Myocyte (in vitro differentiated cells): ENCODE data around the gene BCAS3. TPM values are rescaled to one million over a fixed set of nuclear protein-coding genes. Genes with fewer than 3 reads are reported as not detected.
A peak's percentile ranks its signal among the peaks of the same experiment; 100 is the strongest.
"Not testable (repeated sequence)": the region's sequence is repeated elsewhere in the genome, so short reads cannot be mapped to it uniquely, and the experiment has no call there.

Source experiments
- DNase-seq: peaks from one replicate; pipeline ENCODE4 v3.0.0-alpha.2; 2012; ENCODE audit warnings: low read depth
- total RNA-seq: library from RNA; depleted of rRNA; stranded (reverse); fragments of >200 nt; gene quantifications from 2 replicates; pipeline ENCODE4 v1.2.3, GENCODE V29; 2014

Gene BCAS3
- total RNA-seq, 1 donor from 2014 or later: 18.1 TPM

GRCh38 chr17:60926466-60927183, 249.0 kb downstream of the BCAS3 start:
- DNase-seq: no peak

GRCh38 chr17:60933739-60934138, 256.1 kb downstream of the BCAS3 start:
- no peak for DNase-seq

- DNase-seq: no peak
Measured at GRCh38 chr17:60934723-60935122, 257.1 kb downstream of the BCAS3 start.

- not testable (repeated sequence) for DNase-seq
Measured at GRCh38 chr17:60935991-60936390, 258.3 kb downstream of the BCAS3 start.

- no peak for DNase-seq
Measured at GRCh38 chr17:60939318-60939717, 261.7 kb downstream of the BCAS3 start.

GRCh38 chr17:60941028-60941427, 263.4 kb downstream of the BCAS3 start:
- DNase-seq: peak; percentile 91

GRCh38 chr17:60941571-60941970, 263.9 kb downstream of the BCAS3 start:
- DNase-seq: no peak

- no peak for DNase-seq
Measured at GRCh38 chr17:60944751-60945150, 267.1 kb downstream of the BCAS3 start.

- DNase-seq: peak; percentile 24
Measured at GRCh38 chr17:60947100-60947499, 269.4 kb downstream of the BCAS3 start.

- DNase-seq: no peak
Measured at GRCh38 chr17:60947543-60947942, 269.9 kb downstream of the BCAS3 start.

GRCh38 chr17:60952747-60953146, 275.1 kb downstream of the BCAS3 start:
- DNase-seq: no peak

- DNase-seq: peak; percentile 22
Measured at GRCh38 chr17:60959011-60959410, 281.4 kb downstream of the BCAS3 start.

- no peak for DNase-seq
Measured at GRCh38 chr17:60959696-60960095, 282.0 kb downstream of the BCAS3 start.

GRCh38 chr17:60960398-60961065, 282.9 kb downstream of the BCAS3 start:
- DNase-seq: no peak

GRCh38 chr17:60964160-60964559, 286.5 kb downstream of the BCAS3 start:
- no peak for DNase-seq

GRCh38 chr17:60968266-60968665, 290.6 kb downstream of the BCAS3 start:
- DNase-seq: no peak

- no peak for DNase-seq
Measured at GRCh38 chr17:60969500-60970037, 291.9 kb downstream of the BCAS3 start.

- no peak for DNase-seq
Measured at GRCh38 chr17:60970741-60971140, 293.1 kb downstream of the BCAS3 start.

GRCh38 chr17:60971515-60972369, 294.1 kb downstream of the BCAS3 start:
- peak; percentile 50 for DNase-seq

GRCh38 chr17:60976861-60977260, 299.2 kb downstream of the BCAS3 start:
- DNase-seq: not testable (repeated sequence)

GRCh38 chr17:60989379-60989778, 311.7 kb downstream of the BCAS3 start:
- DNase-seq: no peak

- no peak for DNase-seq
Measured at GRCh38 chr17:60989846-60990245, 312.2 kb downstream of the BCAS3 start.
